PC-9 (cell line): ENCODE measurements around the gene TMEM135. TPM values are rescaled to one million over a fixed set of nuclear protein-coding genes. Genes with fewer than 3 reads are reported as not detected.

ENCODE experiments used
- BruUV-seq: library from RNA; stranded (reverse); fragments of 400-500 nt; replicated peaks from 2 replicates; lab custom pipeline; 2021; lab: Mats Ljungman, UMichigan
- CTCF ChIA-PET: fragments of 300-600 bp; sonication (Branson Sonifier 250); formaldehyde crosslinking; loops from one replicate; lab custom pipeline; 2022; ENCODE audit warnings: antibody characterized with exemption; lab: Charles Lee
- POLR2A ChIA-PET: fragments of 300-600 bp; sonication (Branson Sonifier 250); formaldehyde crosslinking; loops from one replicate; lab custom pipeline; 2022; ENCODE audit warnings: antibody characterized with exemption; ENCODE audit not compliant: unreplicated experiment; lab: Charles Lee
- DNase-seq, 2 experiments: peaks; one replicate each; pipeline versions ENCODE4 v3.0.0 to v3.0.0-alpha.2; 2015 to 2022; ENCODE audit warnings: mixed read lengths in 1 of 2
- H2AFZ ChIP-seq: fragments of 200-600 bp; sonication (generic); 2 replicates; pipeline ENCODE4 v1.8.1; 2017; ENCODE audit warnings: antibody characterized with exemption
- H3F3A ChIP-seq: fragments of 200-600 bp; sonication (generic); 2 replicates; pipeline ENCODE4 v1.8.1; 2017; ENCODE audit warnings: antibody characterized with exemption, mild to moderate bottlenecking, low read depth; ENCODE audit not compliant: insufficient read depth
- H3K27ac ChIP-seq: fragments of 200-600 bp; sonication (generic); 2 replicates; pipeline ENCODE4 v1.6.1; 2016; ENCODE audit warnings: mixed run types
- H3K27me3 ChIP-seq: fragments of 200-600 bp; sonication (generic); 2 replicates; pipeline ENCODE4 v1.6.1; 2016; ENCODE audit warnings: low read depth, mixed run types; ENCODE audit not compliant: insufficient read depth
- H3K36me3 ChIP-seq: fragments of 200-600 bp; sonication (generic); 2 replicates; pipeline ENCODE4 v1.6.1; 2016; ENCODE audit warnings: low read depth, mixed run types
- H3K4me1 ChIP-seq: fragments of 200-600 bp; sonication (generic); replicated peaks from 2 replicates; pipeline ENCODE4 v1.6.1; 2016; ENCODE audit warnings: mixed run types; ENCODE audit not compliant: insufficient read depth
- H3K4me2 ChIP-seq: fragments of 200-600 bp; sonication (generic); 2 replicates; pipeline ENCODE4 v1.6.1; 2017; ENCODE audit warnings: mixed run types
- H3K4me3 ChIP-seq: fragments of 200-600 bp; sonication (generic); 2 replicates; pipeline ENCODE4 v1.6.1; 2016; ENCODE audit warnings: mixed run types
- H3K79me2 ChIP-seq: fragments of 200-600 bp; sonication (generic); 2 replicates; pipeline ENCODE4 v1.6.1; 2017; ENCODE audit warnings: low read depth, mixed run types
- H3K9me2 ChIP-seq: fragments of 200-600 bp; sonication (generic); 2 replicates; pipeline ENCODE4 v1.8.1; 2017; ENCODE audit warnings: mild to moderate bottlenecking; ENCODE audit not compliant: insufficient read depth
- H3K9me3 ChIP-seq: fragments of 200-600 bp; sonication (generic); 2 replicates; pipeline ENCODE4 v1.8.1; 2016; ENCODE audit warnings: low read depth; ENCODE audit not compliant: insufficient read depth
- H4K20me1 ChIP-seq: fragments of 200-600 bp; sonication (generic); 2 replicates; pipeline ENCODE4 v1.8.1; 2017; ENCODE audit not compliant: insufficient read depth
- CTCF ChIP-seq: fragments of 200-600 bp; sonication (generic); conservative IDR thresholded peaks from 2 replicates; pipeline ENCODE4 v1.6.1; 2017; ENCODE audit warnings: mixed run types, antibody characterized with exemption, mild to moderate bottlenecking, moderate library complexity
- EZH2 ChIP-seq: fragments of 200-600 bp; sonication (generic); IDR thresholded peaks from 2 replicates; pipeline ENCODE4 v1.8.0; 2017; ENCODE audit warnings: antibody characterized with exemption, low read depth
- intact Hi-C: fragments of 100-400 bp; cut with micrococcal nuclease; formaldehyde crosslinking; loops from one replicate; pipeline ENCODE4 v1.10.0; 2022; ENCODE audit not compliant: unreplicated experiment
- total RNA-seq: library from RNA; stranded (reverse); gene quantifications from 2 replicates; pipeline ENCODE4 v1.2.3, GENCODE V29; 2021

TMEM135 gene
- total RNA-seq, 1 experiment from 2014 or later, result 42.0 TPM

DNA sequence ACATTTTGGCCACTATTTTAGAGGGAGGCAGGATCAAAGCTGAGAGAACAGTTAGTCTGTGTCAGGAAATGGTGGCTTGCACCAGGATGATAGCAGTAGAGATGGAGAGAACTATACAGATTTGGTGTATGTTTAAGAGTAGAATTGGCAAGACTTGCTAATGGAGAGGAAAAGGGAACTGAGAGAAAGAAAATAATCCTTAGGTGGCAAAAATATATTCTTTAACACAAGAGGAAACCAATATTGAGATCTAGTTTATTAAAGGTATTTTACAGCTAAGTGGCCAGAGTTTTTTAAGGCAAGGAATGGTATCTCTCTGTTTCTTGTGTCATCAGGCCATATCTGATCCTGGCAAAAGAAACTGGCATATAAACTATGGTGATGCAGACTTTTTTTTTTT lies 278.8 kb downstream of the TMEM135 start:
- Histone ChIP-seq H3K9me3 (no peaks in the 10 kb centered on the region), H3K27ac (no peak overlapping the region), H3F3A (no peaks in the 10 kb centered on the region), H3K36me3 (0 out of 2 replicates have a peak, but pooled peaks cover 4% of the 10 kb centered on the region), H4K20me1 (no peaks in the 10 kb centered on the region), H3K9me2 (no peaks in the 10 kb centered on the region), H3K4me1 (no peaks in the 10 kb centered on the region), H3K4me2 (no peak overlapping the region), H3K27me3 (no peaks in the 10 kb centered on the region), H3K4me3 (no peak overlapping the region), H2AFZ (no peak overlapping the region), H3K79me2 (no peaks in the 10 kb centered on the region)
- peak in 1 of 2 experiments; percentile 20 for DNase-seq
- ChIA-PET POLR2A (no interaction called here), CTCF (no interaction called here)
- intact Hi-C loops, result no loop called here
- TF ChIP-seq CTCF, result no peak
- TF ChIP-seq EZH2, result no peak
- no TSS peak for BruUV-seq

DNA sequence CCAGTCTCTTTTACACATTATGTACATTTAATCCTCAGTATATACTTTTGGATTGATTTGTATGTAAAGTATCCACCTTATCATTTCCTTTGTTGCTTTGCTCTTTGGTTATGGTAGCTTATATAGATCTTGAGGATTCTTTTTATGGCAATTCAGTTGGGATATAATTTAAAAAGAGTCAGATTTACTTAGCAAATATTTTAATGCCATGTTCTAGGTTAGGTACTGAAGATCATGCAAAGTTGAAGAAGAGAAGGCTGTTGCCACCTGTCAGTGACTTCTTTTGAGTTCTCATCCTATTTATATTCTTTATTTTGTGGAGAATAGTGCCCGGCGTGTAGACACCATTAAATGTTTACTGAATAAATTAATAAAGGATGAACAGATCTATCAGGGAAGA lies 279.7 kb downstream of the TMEM135 start:
- DNase-seq, result no peak
- H3K79me2 ChIP-seq, result no peaks in the 10 kb centered on the region
- H2AFZ ChIP-seq, result no peak overlapping the region
- 0 out of 2 replicates have a peak, but pooled peaks cover 10% of the 10 kb centered on the region for H3K36me3 ChIP-seq
- no peak overlapping the region for H3K27ac ChIP-seq
- H3K4me2 ChIP-seq, result no peak overlapping the region
- H3K4me1 ChIP-seq, result no peaks in the 10 kb centered on the region
- H4K20me1 ChIP-seq, result no peaks in the 10 kb centered on the region
- no peaks in the 10 kb centered on the region for H3K9me2 ChIP-seq
- CTCF ChIA-PET, result no interaction called here
- no peaks in the 10 kb centered on the region for H3K9me3 ChIP-seq
- no peaks in the 10 kb centered on the region for H3F3A ChIP-seq
- POLR2A ChIA-PET, result no interaction called here
- no peaks in the 10 kb centered on the region for H3K27me3 ChIP-seq
- TF ChIP-seq EZH2, result no peak
- no peak for TF ChIP-seq CTCF
- no peak overlapping the region for H3K4me3 ChIP-seq
- intact Hi-C loops, result no loop called here
- BruUV-seq, result no TSS peak

GRCh38 chr11:87320123-87320522 lies 282.4 kb downstream of the TMEM135 start:
- Histone ChIP-seq H3K79me2 (no peaks in the 10 kb centered on the region), H3K27ac (no peak overlapping the region), H3K36me3 (0 out of 2 replicates have a peak, but pooled peaks cover 18% of the 10 kb centered on the region), H3K27me3 (no peaks in the 10 kb centered on the region), H3K9me3 (no peaks in the 10 kb centered on the region), H3K4me3 (no peak overlapping the region), H4K20me1 (no peaks in the 10 kb centered on the region), H3K4me2 (no peak overlapping the region), H2AFZ (no peak overlapping the region), H3F3A (no peaks in the 10 kb centered on the region), H3K4me1 (no peaks in the 10 kb centered on the region), H3K9me2 (no peaks in the 10 kb centered on the region)
- no TSS peak for BruUV-seq
- POLR2A ChIA-PET, result no interaction called here
- intact Hi-C loops, result no loop called here
- no peak for DNase-seq
- no peak for TF ChIP-seq CTCF
- no peak for TF ChIP-seq EZH2
- CTCF ChIA-PET, result no interaction called here
